Stimulated activated naive CD4-positive, alpha-beta T cell treated with Interleukin-2 at 50 U/mL for 16 hours (primary cell): ENCODE results near the gene ARL8B.

ENCODE experiments used
- DNase-seq: peaks from one replicate; lab custom pipeline; 2025; lab: John Stamatoyannopoulos, UW

Gene ARL8B

GRCh38 chr3:5212628-5213573 lies 90.8 kb downstream of the ARL8B start:
- no peak for DNase-seq

- DNase-seq = no peak
These were observed 91.5 kb downstream of the ARL8B start for GRCh38 chr3:5213574-5213966.

GRCh38 chr3:5214352-5214751 lies 92.3 kb downstream of the ARL8B start:
- DNase-seq = no peak

- DNase-seq = no peak
These were observed 95.9 kb downstream of the ARL8B start for GRCh38 chr3:5217824-5218595.

GRCh38 chr3:5218815-5219214 lies 96.7 kb downstream of the ARL8B start:
- DNase-seq = no peak

GRCh38 chr3:5219216-5219615 lies 97.1 kb downstream of the ARL8B start:
- no peak for DNase-seq

- no peak for DNase-seq
These were observed 98.1 kb downstream of the ARL8B start for GRCh38 chr3:5220193-5220592.

- no peak for DNase-seq
These were observed 98.8 kb downstream of the ARL8B start for GRCh38 chr3:5220667-5221431.

GRCh38 chr3:5221701-5222100 lies 99.6 kb downstream of the ARL8B start:
- no peak for DNase-seq

GRCh38 chr3:5222283-5223005 lies 100.4 kb downstream of the ARL8B start:
- no peak for DNase-seq

GRCh38 chr3:5226783-5227182 lies 104.7 kb downstream of the ARL8B start:
- no peak for DNase-seq

GRCh38 chr3:5227812-5228211 lies 105.7 kb downstream of the ARL8B start:
- DNase-seq = no peak

- DNase-seq = no peak
These were observed 107.3 kb downstream of the ARL8B start for GRCh38 chr3:5229414-5229813.
